Neural progenitor cell (in vitro differentiated cells): ENCODE measurements around the gene UBE3D.

ENCODE experiments used
- CTCF ChIP-seq: fragments of 200-600 bp; sonication (generic); IDR thresholded peaks from 2 replicates; pipeline ENCODE4 v1.5.1; 2017; ENCODE audit warnings: antibody characterized with exemption, mild to moderate bottlenecking
- EZH2 ChIP-seq: fragments of 200-600 bp; sonication (generic); IDR thresholded peaks from 2 replicates; pipeline ENCODE4 v1.6.1; 2017; ENCODE audit warnings: antibody characterized with exemption, mild to moderate bottlenecking, moderate library complexity

GRCh38 chr6:82976179-82976578, 89.5 kb downstream of the UBE3D start:
- TF ChIP-seq CTCF (no peak), EZH2 (no peak)
